NCI-H82 treated with DMSO at 0.1 percent for 48 hours (cell line): ENCODE data around the gene TBC1D9B.

Experiments used
- DNase-seq: peaks from one replicate; lab custom pipeline; 2025; ENCODE audit not compliant: unreplicated experiment; lab: John Stamatoyannopoulos, UW

The TBC1D9B gene

DNA sequence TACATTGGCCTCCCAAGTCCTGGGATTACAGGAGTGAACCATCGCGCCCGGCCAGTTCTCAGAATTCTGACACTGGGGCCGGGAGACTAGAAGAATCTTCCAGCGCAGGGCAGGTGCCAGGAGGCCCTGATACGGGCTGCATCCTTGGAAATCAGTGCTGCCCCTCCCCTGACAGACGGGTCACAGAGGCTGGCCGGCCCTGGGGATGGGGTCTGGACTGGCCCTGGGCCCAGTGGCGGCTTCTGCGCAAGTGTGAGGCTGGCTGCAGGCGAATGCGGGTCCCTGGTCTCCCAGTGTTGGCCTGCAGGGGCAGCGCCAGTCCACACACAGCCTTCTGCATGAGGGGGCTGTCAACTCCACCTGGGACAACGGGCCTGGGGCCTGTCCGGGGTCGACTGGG lies 831 bp upstream of the TBC1D9B start:
- DNase-seq: no peak

DNA sequence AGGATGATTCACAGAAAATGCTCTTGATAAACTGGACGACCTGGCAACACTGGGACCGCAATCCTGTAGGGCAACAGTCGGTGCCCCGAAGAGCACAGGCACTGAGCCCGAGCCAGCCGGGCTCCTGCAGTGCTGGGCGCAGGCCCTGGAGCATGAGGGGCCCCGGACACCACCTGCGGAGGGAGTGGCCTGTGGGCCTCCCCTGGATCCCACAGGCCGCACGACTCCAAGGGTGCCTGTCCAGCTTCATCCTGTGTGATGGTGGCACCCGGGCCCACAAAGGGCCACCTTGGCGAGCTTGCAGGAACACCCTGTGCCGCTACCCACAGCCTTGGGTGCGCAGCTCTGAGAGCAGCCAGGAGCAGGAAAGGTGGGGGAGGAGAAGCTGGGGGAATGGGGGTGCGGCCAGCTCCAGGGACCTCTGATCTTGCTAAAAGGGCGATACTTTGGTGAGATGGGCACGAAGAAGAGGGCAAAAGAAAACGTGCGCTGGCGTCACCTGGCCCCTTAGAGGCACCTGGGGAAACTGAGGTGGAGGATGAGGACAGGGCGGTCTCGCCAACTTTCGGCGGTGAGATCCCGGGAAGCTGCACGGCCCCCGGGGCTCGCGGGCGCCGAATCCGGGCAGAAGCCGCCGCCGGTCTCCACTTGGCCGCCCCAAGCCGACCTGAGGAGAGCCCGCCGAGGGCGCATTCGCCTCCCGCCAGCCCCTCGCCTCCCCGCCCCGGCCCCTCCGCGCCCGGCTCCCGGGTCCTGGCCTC lies 722 bp downstream of the TBC1D9B start:
- DNase-seq: no peak

DNA sequence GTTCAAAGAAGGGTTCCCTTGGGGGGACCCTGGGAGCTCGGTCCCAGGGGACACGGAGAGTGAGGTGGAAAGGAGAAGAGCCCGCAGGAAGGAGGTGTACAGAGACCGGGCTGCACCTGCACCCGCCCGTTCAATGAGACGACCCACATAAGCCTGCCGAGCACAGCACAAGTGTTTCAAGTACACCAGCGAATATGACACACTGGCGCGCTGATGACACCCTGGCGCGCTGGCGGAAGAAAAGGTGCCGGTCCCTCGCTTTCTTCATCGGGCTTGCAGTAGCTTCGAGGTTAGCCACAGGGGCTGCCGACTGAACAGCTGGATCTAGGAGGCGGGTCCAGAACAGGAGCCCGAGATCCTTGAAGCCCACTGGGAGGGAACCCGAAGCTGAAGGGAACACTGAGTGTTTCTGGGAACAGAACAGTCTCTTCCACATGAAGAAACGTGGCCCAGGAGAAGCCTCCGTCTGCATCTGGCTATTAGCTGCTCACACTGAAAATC lies 1.4 kb downstream of the TBC1D9B start:
- no peak for DNase-seq

DNA sequence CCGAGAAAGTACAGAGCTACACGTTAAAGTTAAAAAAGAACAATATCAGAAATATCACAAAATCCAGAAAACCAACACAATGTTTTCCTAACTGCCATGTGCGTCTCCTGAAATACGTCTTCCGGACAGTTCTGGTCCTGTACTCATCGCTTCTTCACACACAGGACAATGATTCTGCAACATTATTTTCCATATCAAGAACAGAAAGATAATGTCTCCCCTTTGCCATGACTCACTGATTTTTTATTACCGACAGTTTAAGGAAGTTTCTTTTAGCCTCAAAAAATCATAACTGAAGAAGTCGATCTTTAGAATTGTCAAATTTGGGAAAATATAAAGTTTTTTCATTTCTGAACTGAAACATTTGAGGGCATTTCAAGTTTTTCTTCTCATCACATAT lies 2.5 kb downstream of the TBC1D9B start:
- DNase-seq: no peak

DNA sequence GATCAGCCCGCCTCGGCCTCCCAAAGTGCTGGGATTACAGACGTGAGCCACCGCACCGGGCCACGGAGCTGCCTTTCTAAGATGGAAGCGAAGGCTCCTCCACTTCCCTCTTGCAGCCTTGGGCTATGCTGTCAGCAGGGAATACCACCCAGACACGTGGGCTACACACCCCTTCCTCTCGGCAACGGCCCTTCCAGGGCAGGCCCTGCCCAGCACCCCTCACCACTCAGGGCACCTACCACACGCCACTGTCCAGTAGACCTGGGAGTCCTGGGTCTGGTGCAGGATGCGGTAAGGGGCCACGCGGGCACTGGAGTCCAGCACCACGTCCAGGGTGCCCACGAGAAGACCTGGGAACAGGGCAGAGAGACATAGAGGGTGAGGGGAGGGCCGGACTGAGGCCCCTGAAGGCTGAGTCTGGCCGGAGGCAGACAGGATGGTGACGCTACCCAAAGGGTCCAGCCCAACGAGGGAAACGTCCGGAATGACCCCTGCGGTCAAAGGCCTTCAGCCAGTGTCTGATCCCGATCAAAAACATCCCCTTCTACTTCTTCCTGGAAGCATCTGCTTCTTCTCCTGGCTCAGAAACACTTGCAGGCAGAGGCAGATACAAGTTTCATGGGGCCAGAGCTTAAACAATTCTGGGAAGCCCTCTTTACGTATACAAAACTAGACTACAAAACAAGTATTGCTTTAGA lies 3.1 kb downstream of the TBC1D9B start:
- no peak for DNase-seq

DNA sequence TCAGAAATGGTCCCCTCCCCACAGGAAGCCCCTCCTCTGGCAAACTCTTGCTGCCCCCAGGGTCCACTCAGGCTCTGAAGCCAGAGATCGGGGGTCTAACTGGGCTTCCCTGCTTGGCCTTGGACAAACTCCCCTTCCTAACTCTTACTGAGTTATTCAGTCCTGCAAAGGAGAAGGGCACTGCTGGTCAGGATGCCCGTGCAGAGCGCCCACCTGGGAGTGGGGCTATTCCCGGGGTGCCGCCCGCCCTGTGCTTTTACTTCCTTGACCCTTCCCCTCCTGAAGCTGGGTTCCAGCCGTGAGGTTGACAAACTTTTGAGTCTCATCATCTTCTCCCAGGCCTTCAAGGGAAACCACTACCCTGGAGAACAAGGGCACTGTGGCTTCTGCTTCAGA lies 4.9 kb downstream of the TBC1D9B start:
- no peak for DNase-seq

DNA sequence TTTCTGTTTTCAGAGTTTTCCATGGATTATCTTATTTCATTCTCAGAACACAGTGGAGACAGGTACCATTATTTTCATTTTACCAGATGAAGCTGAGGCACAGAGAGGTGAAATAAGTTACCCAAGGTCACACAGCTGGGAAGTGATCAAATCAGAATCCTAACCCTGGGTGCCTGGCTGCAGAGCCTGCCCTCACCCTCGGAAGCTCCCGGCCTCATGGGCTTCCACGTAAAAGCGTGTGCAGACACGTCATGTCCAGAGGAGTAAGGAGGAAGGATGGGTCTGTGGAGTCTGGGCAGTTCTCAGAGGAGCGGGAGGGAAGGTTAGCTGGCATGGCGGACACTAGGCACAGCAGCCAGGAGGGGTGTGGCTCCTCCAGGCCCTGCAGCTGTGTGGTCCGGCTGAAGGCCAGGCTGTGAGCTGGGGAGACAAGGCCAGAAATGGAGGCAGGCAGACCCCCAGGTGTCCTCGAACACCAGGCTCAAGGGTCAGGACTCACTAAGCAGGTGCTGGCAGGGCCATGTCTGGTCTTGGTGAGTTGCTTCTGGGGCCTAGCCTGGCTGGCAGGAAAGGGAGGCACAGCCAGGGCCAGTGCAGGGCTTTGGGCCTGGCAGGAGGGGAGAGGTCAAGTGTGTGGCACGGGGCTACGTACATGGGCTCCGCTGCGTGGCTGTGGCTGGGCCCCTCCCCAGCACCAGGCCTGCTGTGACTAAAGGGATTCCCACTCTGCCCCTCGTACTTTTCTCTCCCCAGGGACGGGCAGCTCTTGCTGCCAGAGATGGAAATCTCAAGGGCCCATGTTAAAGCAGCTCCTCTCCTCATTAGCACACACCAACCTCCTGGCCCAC lies 5.6 kb downstream of the TBC1D9B start:
- no peak for DNase-seq

DNA sequence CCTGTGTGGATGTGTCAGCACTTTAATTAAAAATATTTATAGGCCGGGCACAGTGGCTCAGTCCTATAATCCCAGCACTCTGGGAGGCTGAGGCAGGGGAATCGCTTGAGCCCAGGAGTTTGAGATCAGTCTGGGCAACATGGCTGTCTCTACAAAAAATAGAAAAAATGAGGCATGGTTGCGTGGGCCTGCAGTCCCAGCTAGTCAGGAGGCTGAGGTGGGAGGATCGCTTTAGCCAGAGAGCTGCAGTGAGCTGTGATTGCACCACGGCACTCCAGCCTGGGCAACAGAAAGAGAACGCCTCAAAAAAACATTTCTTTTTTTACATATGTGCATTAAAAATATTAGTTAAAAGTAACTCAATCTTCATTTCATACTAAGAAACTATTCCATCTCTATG lies 6.2 kb downstream of the TBC1D9B start:
- DNase-seq: no peak

DNA sequence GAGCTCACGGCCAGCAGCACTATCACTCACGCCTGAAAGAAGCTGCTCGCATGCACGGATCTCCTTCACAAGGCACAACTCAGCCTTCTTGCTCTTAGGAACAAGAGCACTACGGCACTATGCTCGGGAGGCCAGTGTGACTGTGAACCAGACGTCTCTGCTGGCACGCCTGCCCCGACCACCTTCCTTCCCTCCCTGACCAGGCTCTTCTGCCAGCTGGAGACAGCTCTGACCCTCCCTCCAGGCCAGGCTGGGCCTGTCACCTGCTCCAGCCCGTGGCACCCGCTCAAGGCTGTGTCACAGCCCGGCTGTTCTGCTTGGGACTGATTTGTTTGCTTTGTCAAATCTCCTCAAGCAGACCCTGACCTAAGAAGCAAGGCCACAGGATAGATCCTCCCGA lies 7.0 kb downstream of the TBC1D9B start:
- no peak for DNase-seq

DNA sequence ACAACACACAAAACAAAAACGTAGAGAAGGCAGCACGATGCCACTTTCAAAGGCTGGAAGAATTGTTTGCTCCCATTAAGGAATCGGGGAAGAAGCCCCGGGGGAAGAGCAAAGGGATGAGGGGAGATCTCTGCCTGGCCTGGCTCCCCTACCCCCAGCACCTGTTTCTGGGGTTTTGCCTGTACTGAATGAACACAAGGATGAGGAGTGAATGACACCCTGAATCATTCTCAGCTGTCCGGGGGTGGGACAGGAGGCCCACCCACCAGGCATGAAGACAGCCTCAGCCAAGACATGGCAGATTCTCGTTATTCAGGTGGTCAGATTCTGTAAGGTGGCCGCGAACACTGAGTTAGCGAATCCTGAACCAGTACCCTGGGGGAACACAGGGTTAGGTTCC lies 7.5 kb downstream of the TBC1D9B start:
- no peak for DNase-seq

DNA sequence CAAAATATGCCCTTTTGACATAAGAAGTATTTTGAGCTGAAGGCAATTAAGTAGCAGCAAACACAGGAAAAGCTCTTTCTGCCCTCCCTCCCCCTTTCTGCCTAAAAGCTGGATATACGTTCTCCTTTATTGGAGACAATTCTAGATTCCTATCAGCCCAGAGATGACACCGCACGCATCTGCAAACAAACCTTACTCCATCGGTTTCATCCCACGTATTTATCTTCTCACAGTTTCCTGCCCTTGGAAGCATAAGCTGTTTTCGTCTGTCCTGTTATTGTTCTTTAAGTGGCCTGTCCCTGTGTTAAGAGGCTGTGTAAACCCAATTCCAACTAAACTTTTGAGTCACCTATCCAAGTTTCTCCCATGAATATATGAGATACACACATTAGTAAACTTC lies 11.8 kb downstream of the TBC1D9B start:
- DNase-seq: no peak

DNA sequence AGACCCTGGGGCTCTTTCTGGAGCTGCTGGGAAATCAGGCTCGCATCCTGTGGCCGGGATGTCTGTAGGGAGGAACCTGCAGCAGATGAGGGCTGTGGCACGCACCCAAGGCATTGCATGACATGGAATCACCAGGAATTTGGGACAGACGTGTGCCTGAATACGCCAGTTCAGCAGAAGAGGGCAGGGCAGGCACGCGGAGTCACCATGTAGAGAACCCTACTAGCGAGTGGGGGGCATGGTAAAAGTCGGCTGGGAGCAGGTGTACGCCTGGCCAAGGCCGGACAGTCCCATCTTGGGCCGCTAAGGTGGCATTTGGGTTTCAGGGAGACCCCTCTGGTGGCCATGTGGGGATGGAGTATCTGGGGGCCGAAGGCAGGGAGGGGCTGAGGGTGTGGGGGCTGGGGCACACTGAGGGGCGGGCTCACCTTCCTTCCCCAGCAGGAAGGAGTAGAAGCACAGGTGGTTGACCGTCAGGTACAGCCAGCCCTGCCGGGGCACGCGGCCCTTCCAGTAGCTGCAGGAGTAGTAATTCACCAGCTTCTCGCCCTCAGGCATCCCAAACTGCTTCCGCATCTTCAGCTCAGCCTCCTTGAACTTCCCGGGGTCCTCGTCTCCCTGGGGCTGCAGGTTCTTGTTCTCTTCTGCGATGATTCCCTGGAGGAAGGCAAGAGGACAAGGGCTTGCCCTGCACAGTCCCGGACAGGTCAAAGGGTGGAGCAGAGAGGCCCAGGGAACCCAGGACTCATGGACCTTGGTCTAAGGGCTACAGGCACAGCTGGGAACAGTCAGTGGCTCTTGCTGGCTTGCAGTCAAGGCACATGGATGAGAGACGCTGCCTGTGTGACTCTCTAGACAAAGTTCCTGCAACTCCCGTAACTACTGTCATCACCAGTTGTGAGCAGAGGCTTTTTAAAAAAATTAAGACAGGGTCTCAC lies 13.5 kb downstream of the TBC1D9B start:
- no peak for DNase-seq

DNA sequence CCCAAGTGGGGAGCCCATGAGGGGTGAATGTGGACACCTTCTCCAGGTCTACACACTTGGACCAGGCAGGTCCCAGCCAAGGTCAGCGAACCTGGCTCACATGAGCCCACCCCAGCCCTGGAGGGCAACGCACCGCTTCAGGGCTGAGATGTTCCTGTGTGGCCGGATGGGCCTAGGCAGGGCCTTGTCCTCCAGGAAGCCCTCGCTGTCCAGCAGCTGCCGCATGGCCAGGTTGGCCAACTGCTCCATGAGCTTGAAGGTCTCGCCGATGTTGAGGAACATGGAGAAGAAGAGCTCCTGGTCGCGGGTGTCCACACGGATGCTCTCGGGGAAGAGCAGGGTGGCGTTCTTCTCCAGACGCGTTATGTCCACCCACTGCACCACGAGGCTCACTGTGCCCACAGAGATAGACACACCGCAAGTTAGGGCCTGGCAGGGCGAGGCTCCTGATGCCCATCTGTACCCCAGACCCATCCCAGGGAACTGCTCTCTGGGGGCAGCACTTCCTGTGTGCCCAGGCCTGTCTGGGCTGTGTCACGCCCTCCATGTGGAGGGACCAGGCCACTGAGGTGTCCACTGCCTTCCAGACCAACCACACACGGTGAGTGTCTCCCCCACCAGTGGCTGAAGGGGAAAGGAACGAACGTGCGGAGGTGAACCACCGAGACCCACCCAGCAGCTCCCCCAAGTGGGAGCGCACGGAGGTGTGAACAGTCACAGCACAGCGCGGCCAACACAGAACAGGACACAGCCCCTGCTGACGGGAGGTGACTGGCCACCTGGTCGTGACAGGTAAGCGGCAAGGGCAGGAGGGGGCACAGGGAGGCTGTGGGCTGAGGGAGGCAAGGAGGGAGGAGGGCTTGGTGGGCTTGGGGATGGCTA lies 14.4 kb downstream of the TBC1D9B start:
- no peak for DNase-seq

DNA sequence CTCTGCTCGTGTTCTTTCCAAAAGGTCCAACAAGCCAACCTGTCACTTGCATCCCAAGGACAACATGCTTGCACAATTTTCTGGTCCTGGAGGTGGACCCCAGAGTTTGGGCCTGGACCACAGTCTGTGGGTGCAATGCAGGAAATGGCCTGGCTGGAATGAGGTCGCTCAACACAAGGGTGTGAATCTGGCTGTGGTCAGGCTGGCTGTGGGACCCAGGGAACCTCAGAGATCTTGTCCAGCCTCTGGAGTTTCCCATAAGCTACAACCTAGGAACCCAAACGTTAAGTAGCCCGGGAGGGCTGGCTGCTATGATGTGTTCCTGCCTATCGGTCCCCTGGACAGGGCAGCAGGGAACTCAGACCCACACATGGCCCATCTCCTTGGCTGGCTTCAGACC lies 15.4 kb downstream of the TBC1D9B start:
- DNase-seq: no peak

DNA sequence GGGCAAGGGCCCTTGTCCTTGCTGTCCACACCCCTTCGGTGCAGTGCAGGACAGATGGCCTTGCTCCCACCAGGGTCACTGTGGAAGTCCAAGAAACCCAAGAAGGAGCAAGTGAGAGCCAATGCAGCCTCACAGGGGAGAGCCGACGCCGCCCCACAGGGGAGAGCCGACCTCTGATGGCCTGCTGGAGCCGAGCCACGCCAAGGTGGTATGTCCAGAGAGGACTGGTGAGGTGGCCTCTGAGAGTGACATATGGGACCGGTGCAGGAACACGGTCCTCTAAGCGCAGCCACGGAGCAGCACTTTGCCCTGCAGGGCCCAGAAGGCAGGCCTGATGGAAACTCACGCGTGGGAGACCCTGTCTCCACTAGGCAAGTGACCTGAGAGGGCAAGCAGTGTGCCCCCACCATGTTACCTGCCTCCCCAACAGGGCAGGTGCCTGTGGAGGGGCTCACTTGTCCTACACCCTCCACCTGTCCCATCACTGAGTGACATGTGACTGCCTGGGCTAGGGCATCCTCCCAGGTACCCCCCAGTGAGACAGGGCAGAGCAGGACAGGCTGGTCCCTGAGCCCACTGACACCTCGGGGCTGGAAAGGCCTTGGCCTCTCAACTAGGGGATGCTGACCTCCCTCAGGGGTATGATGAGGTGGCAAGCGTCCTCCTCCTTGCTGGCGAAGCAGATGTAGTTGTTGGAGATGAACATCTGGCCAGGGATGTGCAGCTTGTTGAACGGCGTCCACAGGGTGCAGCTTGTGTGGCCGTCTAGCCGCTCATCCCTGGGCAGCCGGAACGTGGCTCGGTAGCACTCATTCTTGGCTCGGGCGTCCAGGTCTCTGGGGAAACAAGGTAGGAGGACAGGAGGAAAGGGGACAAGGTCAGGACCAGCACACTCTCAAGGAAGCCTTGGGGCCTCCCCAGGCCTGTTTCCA lies 16.7 kb downstream of the TBC1D9B start:
- DNase-seq: no peak

DNA sequence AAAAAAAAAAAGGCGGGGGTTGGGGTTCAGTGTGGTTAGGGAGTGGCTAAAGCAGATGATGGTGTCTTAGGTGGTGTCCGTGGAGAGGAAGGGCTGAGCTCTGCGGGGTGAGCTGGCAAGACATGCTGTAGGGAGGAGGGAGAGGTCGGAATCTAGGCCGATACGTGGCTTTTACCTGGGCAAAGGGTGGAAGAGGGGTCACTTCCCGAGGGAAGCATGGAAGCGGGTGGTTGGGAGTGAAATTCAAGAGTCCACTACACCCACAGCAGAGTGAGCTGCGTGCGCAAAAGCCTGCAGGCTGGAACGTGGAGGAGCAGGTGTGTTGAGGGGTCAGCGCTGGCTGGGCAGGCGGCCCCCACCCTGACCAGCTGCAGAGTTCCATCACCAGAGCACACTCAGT lies 17.8 kb downstream of the TBC1D9B start:
- no peak for DNase-seq

DNA sequence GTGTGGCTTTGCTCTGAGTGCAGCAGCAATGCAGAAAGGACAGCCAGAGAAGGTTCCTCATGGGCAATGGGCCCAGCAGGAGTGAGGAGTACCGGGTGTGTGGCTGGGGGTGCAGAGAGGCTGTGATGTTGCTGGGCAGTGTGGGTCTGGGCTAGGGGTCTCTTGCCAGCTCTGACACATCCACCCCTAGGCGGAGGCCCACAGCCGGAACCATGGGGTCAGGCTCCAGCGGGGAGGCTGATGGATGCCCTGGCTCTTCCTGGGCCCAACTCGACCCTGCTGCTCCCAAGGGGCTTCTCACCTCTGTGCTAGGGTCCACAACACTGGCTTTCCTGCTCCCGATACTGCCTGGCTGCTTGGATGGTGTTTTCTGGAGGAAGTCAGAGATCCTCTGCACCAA lies 19.9 kb downstream of the TBC1D9B start:
- DNase-seq: no peak

DNA sequence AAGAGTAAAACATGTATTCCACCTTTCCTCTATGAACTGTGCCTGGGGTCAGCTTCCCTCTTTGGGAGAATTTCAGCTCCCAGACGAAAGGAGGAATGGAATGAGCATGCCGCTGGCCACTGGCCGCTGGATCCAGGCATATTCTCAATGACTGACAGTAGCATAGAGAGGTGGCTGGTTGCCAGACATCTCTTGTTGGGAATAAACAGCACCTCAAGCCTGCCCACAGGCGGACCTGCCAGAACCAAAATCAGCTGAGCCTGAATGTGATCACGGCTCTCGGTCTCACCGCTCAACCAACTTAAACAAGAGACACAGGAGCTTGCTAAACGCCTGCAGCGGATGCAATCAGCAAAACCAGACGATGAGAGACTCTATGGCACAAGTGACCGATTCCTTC lies 20.6 kb downstream of the TBC1D9B start:
- no peak for DNase-seq
